Activated CD4-positive, alpha-beta memory T cell treated with anti-CD3 and anti-CD28 coated beads for 36 hours (primary cell): ENCODE data around the gene SEMA3D. TPM values are rescaled to one million over a fixed set of nuclear protein-coding genes. Genes with fewer than 3 reads are reported as not detected.

Source experiments
- CTCF ChIA-PET: fragments of 350-600 bp; sonication (Branson Sonifier 250); formaldehyde crosslinking; loops from one replicate; lab custom pipeline; 2021; ENCODE audit warnings: antibody characterized with exemption, inconsistent platforms; lab: Charles Lee
- POLR2A ChIA-PET: fragments of 350-600 bp; sonication (Branson Sonifier 250); formaldehyde crosslinking; loops from one replicate; lab custom pipeline; 2021; ENCODE audit warnings: antibody characterized with exemption; lab: Charles Lee
- DNase-seq: peaks from one replicate; pipeline ENCODE4 v3.0.0-alpha.2; 2020
- H3K27ac Mint-ChIP-seq: one replicate; pipeline ENCODE4 v1.8.0; 2021; ENCODE audit warnings: mixed read lengths
- H3K27me3 Mint-ChIP-seq: one replicate; pipeline ENCODE4 v1.8.0; 2021; ENCODE audit warnings: mixed read lengths
- H3K36me3 Mint-ChIP-seq: one replicate; pipeline ENCODE4 v1.8.0; 2021; ENCODE audit warnings: mixed read lengths
- H3K4me1 Mint-ChIP-seq: one replicate; pipeline ENCODE4 v1.8.0; 2021; ENCODE audit warnings: low read depth, mixed read lengths
- H3K4me3 Mint-ChIP-seq: one replicate; pipeline ENCODE4 v1.8.0; 2021; ENCODE audit warnings: mild to moderate bottlenecking, mixed read lengths
- H3K9me3 Mint-ChIP-seq: one replicate; pipeline ENCODE4 v1.8.0; 2021; ENCODE audit warnings: mixed read lengths
- intact Hi-C: fragments of 100-400 bp; cut with micrococcal nuclease; formaldehyde crosslinking; loops from one replicate; pipeline ENCODE4 v1.15.1; 2023
- total RNA-seq, 2 experiments: library from RNA; stranded (reverse); gene quantifications; one replicate each; pipeline ENCODE4 v1.2.3, GENCODE V29; 2021

The SEMA3D gene
- total RNA-seq, 2 experiments from 2014 or later: not detected

DNA sequence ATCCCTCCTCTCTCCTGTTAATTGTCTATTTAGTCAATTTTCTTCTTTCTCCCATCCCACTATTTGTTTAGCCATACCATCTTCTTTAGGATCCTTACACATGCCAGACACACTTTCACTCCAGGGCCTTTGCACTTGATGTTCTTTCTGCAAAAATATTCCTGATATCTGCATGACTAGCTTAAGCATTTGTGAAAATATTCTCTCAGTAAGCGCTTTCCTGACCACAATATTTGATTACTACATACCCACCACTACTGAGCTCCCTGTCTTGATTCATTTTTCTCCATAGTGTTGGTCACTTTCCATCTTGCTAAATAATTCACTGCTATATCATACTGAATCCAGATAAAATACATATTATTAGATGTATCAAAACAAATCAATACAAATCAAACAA, 75.1 kb downstream of the SEMA3D start:
- intact Hi-C loops: no loop called here
- Mint-ChIP-seq H3K9me3 (no peaks in the 10 kb centered on the region), H3K27ac (no peak overlapping the region), H3K4me3 (no peak overlapping the region), H3K4me1 (no peaks in the 10 kb centered on the region), H3K36me3 (no peaks in the 10 kb centered on the region), H3K27me3 (no peaks in the 10 kb centered on the region)
- ChIA-PET POLR2A (no interaction called here), CTCF (no interaction called here)
- DNase-seq: no peak

DNA sequence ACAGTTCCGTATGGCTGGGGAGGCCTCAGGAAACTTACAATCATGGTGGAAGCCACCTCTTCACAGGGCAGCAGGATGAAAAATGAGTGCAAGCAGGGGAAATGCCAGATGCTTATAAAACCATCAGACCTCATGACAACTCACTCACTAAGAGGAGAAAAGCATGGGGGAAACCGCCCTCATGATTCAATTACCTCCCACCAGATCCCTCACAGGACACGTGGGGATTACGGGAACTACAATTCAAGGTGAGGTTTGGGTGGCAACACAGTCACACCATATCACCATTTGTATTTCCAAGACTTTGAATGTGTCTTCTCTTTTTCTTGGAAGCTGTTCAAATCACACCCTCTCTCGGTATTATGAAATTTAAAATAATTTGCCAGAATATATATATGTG, 80.1 kb downstream of the SEMA3D start:
- Mint-ChIP-seq H3K4me1 (no peaks in the 10 kb centered on the region), H3K27me3 (no peaks in the 10 kb centered on the region), H3K27ac (no peak overlapping the region), H3K36me3 (no peaks in the 10 kb centered on the region), H3K4me3 (no peak overlapping the region), H3K9me3 (no peaks in the 10 kb centered on the region)
- CTCF ChIA-PET: no interaction called here
- intact Hi-C loops: no loop called here
- POLR2A ChIA-PET: no interaction called here
- no peak for DNase-seq

DNA sequence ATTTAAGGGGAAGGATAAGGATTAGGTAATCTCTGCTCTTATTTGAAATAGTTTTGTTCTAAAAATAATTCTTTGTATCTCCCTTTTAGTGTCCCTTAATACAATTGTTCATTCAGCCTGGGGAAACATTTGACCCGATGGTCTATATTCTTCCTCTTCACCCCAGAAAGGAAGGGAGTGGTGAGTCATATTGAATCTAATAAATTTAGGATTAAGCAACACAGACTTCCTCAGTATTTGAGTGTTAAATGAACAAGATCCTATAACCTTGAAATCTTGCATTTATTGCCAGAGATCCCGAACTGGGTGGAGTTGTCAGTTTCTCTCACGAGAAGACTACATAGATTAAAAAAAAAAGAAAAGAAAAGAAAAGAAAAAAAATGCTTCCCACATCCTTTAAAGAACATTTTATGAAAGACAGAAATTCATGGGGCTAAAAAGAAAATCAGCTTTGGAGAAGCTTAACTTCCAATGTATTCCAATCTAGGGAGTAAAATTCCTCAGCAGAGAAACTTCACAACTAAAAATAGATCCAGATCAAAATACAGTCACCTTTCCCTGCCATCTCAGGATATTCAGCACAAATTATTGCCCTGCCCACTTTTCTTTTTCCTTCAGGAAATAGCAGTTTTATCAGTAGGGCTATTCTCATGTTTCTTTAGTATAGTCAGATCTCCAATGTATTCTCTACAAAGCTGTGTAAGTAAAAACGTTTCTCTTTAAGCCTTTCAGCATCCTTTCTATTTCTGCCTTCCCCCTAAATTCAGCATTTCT, 82.2 kb downstream of the SEMA3D start:
- H3K4me1 Mint-ChIP-seq: no peaks in the 10 kb centered on the region
- H3K27ac Mint-ChIP-seq: no peak overlapping the region
- no peaks in the 10 kb centered on the region for H3K9me3 Mint-ChIP-seq
- DNase-seq: no peak
- H3K36me3 Mint-ChIP-seq: no peaks in the 10 kb centered on the region
- ChIA-PET CTCF (no interaction called here), POLR2A (no interaction called here)
- intact Hi-C loops: no loop called here
- H3K27me3 Mint-ChIP-seq: no peaks in the 10 kb centered on the region
- H3K4me3 Mint-ChIP-seq: no peak overlapping the region

DNA sequence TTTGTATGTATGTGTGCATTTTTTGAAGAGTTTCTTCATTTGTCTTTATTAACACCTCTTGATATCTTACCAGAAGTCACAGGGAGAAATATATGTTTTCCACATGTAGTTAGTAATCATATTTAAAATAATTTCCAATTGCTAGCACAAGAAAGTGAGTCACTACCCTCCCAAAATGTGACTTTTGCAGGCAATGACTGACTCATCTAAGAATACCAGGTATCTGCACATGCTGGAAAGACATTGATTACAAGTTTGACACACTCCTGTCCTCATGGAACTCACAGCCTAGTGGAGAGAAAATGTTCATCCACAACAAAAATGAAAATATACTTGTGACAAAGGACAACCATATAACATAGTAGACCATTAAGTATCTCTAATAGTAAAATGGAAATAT, 82.9 kb downstream of the SEMA3D start:
- Mint-ChIP-seq H3K4me1 (no peaks in the 10 kb centered on the region), H3K27me3 (no peaks in the 10 kb centered on the region), H3K4me3 (no peak overlapping the region), H3K27ac (no peak overlapping the region), H3K36me3 (no peaks in the 10 kb centered on the region), H3K9me3 (no peaks in the 10 kb centered on the region)
- ChIA-PET CTCF (no interaction called here), POLR2A (no interaction called here)
- intact Hi-C loops: no loop called here
- DNase-seq: no peak

DNA sequence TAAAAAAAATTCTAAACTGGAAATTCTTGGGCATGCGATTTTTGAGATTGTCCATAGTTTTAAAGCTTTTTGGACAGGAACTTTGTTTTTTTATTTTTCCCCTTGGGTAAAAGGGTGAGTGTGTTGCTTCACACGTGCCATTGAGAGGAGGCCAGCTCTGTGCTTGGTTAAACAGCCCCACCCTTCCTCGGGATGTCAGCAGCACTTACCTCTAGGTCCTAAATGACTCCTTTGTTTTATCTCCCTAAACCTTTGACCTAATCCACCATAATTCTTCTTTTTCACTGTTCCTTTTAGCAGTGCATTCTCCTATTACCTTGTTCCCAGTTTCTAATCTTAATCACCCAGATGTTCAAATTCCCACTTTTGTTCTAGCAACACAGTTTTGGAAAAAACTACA, 83.5 kb downstream of the SEMA3D start:
- Mint-ChIP-seq H3K27ac (no peak overlapping the region), H3K4me1 (no peaks in the 10 kb centered on the region), H3K36me3 (no peaks in the 10 kb centered on the region), H3K9me3 (no peaks in the 10 kb centered on the region), H3K27me3 (no peaks in the 10 kb centered on the region), H3K4me3 (no peak overlapping the region)
- POLR2A ChIA-PET: no interaction called here
- intact Hi-C loops: no loop called here
- DNase-seq: no peak
- CTCF ChIA-PET: no interaction called here

DNA sequence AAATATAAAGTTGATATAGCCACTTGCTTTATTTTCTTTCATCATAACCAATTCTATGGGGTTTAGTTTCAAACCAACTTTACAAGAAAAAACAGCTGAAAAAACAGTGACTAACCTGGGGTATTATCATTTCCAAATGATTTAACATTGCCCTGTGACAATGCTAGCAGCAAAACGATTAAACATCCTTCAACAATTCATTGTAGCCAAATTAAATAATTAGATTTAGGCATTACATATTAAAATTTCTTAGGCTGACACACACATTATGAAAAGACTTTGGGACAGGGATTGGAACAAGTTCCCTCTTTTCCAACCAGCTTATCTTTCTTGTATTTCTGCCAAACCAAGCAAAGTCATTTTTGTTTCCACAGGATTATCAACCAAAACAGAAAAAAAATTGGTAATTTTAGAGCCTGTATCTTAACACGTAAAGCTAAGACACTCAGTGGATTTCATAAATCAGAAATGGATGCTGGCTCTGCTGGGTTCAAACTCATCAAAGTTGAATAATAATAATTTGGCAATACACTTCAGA, 84.0 kb downstream of the SEMA3D start:
- H3K36me3 Mint-ChIP-seq: no peaks in the 10 kb centered on the region
- no peak overlapping the region for H3K4me3 Mint-ChIP-seq
- no peak for DNase-seq
- no peak overlapping the region for H3K27ac Mint-ChIP-seq
- CTCF ChIA-PET: no interaction called here
- intact Hi-C loops: no loop called here
- no peaks in the 10 kb centered on the region for H3K27me3 Mint-ChIP-seq
- no peaks in the 10 kb centered on the region for H3K9me3 Mint-ChIP-seq
- H3K4me1 Mint-ChIP-seq: no peaks in the 10 kb centered on the region
- POLR2A ChIA-PET: no interaction called here

DNA sequence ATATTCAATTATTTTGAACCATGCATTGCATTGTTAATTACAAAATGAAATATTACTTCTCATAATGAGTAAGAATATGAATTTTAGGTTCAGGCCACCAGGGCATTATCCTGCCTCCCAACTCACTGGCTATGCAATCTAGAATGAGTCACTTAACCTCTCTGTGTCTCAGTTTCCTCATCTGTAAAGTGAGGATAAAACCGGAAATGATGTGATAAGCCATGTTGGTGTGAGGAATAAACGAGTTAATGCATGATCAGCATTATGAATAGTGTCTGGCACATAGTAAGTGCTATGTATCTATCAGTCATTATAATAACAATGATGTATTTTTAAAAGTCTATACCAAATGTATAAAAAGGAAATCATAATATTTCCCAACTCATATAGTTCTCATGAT, 85.5 kb downstream of the SEMA3D start:
- CTCF ChIA-PET: no interaction called here
- no peaks in the 10 kb centered on the region for H3K4me1 Mint-ChIP-seq
- no peak overlapping the region for H3K27ac Mint-ChIP-seq
- POLR2A ChIA-PET: no interaction called here
- H3K9me3 Mint-ChIP-seq: no peaks in the 10 kb centered on the region
- intact Hi-C loops: no loop called here
- no peaks in the 10 kb centered on the region for H3K36me3 Mint-ChIP-seq
- H3K27me3 Mint-ChIP-seq: no peaks in the 10 kb centered on the region
- no peak overlapping the region for H3K4me3 Mint-ChIP-seq
- no peak for DNase-seq

DNA sequence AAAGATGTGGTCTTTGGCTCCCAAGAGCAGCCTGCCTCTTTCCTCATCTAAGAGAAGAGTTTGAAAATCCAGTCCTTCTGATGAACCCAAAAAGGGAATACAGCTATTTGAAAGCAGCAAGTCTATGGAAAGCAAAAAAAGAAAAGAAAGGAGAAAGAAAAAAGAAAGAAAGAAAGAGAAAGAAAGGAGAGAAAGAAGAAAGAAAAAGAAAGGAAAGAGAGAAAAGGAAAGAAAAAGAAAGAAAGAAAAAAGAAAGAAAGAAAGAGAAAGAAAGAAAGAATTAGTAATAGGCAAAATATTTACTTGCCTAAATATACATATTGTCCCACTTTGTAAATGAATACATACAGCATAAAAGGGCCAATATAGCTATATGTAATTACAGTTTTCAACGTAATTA, 89.0 kb downstream of the SEMA3D start:
- Mint-ChIP-seq H3K4me3 (no peak overlapping the region), H3K4me1 (no peaks in the 10 kb centered on the region), H3K27me3 (no peaks in the 10 kb centered on the region)

DNA sequence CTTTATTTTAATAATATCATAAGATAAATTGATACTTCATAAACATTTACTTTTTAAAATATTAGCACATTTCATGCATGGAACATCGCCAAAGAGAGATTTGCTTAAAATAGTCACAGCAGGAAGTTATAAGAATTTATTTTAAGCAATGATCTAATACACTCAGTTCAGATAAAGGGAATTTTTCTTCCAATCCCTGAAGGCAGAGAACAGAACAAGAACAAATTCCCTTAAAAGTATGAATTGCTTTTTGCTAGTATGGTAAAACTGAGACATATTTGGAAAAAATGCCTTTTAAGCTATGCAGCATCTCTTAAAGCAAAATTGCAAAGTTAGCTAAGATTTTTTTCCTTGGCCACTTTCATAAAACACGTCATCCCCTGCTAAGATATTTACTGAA, 91.0 kb downstream of the SEMA3D start:
- H3K4me3 Mint-ChIP-seq: no peak overlapping the region
- no peaks in the 10 kb centered on the region for H3K9me3 Mint-ChIP-seq
- H3K36me3 Mint-ChIP-seq: no peaks in the 10 kb centered on the region
- no peak for DNase-seq
- CTCF ChIA-PET: no interaction called here
- no peaks in the 10 kb centered on the region for H3K4me1 Mint-ChIP-seq
- no peaks in the 10 kb centered on the region for H3K27me3 Mint-ChIP-seq
- intact Hi-C loops: no loop called here
- POLR2A ChIA-PET: no interaction called here
- H3K27ac Mint-ChIP-seq: no peak overlapping the region

More for the DNA sequence above, 89.0 kb downstream of the SEMA3D start:
- Mint-ChIP-seq H3K27ac (no peak overlapping the region), H3K9me3 (no peaks in the 10 kb centered on the region), H3K36me3 (no peaks in the 10 kb centered on the region)
- POLR2A ChIA-PET: no interaction called here
- DNase-seq: no peak
- CTCF ChIA-PET: no interaction called here
- intact Hi-C loops: no loop called here

DNA sequence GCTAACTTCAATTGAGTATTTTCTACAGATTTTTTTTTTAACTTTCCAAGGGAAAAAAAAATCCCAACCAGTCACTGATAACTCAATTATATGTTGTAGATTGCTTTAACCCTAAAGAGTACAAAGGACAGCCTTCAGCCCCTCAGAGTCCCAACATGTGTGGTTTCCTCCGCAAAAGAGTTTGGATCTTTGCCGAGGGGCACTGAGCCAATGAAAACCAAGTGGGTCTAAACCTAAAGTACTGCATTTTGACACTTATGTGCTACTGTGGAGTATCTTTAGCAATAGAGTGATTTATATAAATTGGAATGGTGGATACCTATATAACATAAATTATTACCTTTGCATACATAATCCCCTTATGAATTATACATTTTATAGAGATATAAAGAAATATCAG, 91.5 kb downstream of the SEMA3D start:
- no peaks in the 10 kb centered on the region for H3K36me3 Mint-ChIP-seq
- POLR2A ChIA-PET: no interaction called here
- H3K27me3 Mint-ChIP-seq: no peaks in the 10 kb centered on the region
- H3K27ac Mint-ChIP-seq: no peak overlapping the region
- intact Hi-C loops: no loop called here
- no peaks in the 10 kb centered on the region for H3K9me3 Mint-ChIP-seq
- H3K4me3 Mint-ChIP-seq: no peak overlapping the region
- CTCF ChIA-PET: no interaction called here
- no peaks in the 10 kb centered on the region for H3K4me1 Mint-ChIP-seq
- DNase-seq: no peak

DNA sequence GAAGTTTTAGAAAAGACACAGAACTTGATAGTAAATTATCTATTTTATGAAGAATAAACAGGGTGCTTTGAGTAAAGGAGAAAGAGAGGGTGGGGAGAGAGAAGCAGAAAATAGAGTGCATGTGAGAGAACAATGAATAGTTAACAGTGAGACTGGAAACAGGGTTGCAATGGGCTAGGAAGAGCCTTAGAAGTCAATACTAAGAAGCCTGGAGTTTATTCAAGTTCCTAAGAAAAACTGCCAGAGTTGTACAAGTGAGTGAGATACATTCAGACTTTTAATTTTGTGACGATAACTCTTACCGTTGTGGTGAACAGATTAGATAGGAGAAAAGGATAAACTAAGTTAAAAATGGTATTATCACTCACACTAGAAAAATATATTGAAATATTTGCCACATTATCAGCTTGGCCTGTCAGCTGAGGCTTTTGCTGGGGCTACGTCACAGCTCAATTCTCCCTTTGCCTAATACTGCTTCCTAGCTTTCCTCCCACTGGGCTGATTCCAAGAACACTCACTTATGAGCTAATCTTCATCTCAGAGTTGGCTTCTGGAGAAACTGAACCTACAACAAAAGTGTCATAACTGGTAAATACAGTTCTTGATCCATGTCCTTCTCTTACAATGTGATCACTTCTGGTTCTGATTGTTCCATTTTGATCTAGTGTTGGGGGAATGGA, 92.7 kb downstream of the SEMA3D start:
- H3K9me3 Mint-ChIP-seq: no peaks in the 10 kb centered on the region
- intact Hi-C loops: no loop called here
- no peaks in the 10 kb centered on the region for H3K4me1 Mint-ChIP-seq
- ChIA-PET CTCF (no interaction called here), POLR2A (no interaction called here)
- no peaks in the 10 kb centered on the region for H3K36me3 Mint-ChIP-seq
- DNase-seq: no peak
- no peaks in the 10 kb centered on the region for H3K27me3 Mint-ChIP-seq
- no peak overlapping the region for H3K4me3 Mint-ChIP-seq
- H3K27ac Mint-ChIP-seq: no peak overlapping the region

DNA sequence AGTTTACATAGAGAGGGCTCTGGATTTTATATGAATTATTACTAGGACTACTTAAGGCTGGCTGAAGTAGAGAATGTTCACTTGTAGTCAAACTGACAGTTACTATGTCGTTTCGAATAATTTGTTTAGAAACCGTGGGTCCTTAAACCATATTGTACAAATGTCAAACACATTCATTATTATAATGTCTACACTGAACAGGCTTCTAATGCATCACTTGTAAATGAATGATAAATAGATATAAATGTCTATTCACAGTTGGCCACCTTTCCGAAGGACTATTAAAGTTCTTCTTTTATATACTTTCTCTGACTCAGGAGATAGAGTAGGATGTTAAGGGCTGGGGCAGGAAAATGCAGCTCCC, 95.3 kb downstream of the SEMA3D start:
- Mint-ChIP-seq H3K36me3 (no peaks in the 10 kb centered on the region), H3K4me3 (no peak overlapping the region), H3K4me1 (no peaks in the 10 kb centered on the region), H3K27ac (no peak overlapping the region), H3K9me3 (peaks cover 2% of the 10 kb centered on the region), H3K27me3 (no peaks in the 10 kb centered on the region)
- no peak for DNase-seq
- intact Hi-C loops: no loop called here
- CTCF ChIA-PET: no interaction called here
- POLR2A ChIA-PET: no interaction called here
